Heart left ventricle (tissue), 16 donors: Measurements from ENCODE around the gene OR6A2. TPM values are rescaled to one million over a fixed set of nuclear protein-coding genes. Genes with fewer than 3 reads are reported as not detected.

Source experiments
- ATAC-seq, 4 donors: fragments of 200-7000 bp; cut with Tn5 transposase; one replicate each; pipeline ENCODE4 v1.9.1; 2020 to 2022; ENCODE audit warnings: moderate library complexity in 4 of 4, mild to moderate bottlenecking in 3 of 4, moderate number of reproducible peaks in 1 of 4
- DNase-seq, 5 donors: peaks; one replicate each; pipeline ENCODE4 v3.0.0-alpha.2; 2020
- H3K27ac ChIP-seq, 12 donors: fragments of 200-600 bp; sonication (generic) in 4 of 12; one replicate each; pipeline versions ENCODE4 v1.5.0 to v1.8.0; 2016 to 2022; ENCODE audit warnings: mild to moderate bottlenecking in 2 of 12
- H3K27me3 ChIP-seq, 9 donors: fragments of 200-600 bp; sonication (generic) in 2 of 9; one replicate each; pipeline versions ENCODE4 v1.5.1 to v1.8.0; 2016 to 2022; ENCODE audit warnings: mild to moderate bottlenecking in 3 of 9
- H3K36me3 ChIP-seq, 9 donors: fragments of 200-600 bp; sonication (generic) in 2 of 9; one replicate each; pipeline versions ENCODE4 v1.5.0 to v1.8.0; 2018 to 2022; ENCODE audit warnings: mild to moderate bottlenecking in 2 of 9
- H3K4me1 ChIP-seq, 12 donors: fragments of 200-600 bp; sonication (generic) in 4 of 12; one replicate each; pipeline versions ENCODE4 v1.5.0 to v1.8.0; 2016 to 2022; ENCODE audit warnings: mild to moderate bottlenecking in 3 of 12
- H3K4me3 ChIP-seq, 12 donors: fragments of 200-600 bp; sonication (generic) in 4 of 12; one replicate each; pipeline versions ENCODE4 v1.5.0 to v1.8.0; 2017 to 2022; ENCODE audit warnings: mild to moderate bottlenecking in 9 of 12, moderate library complexity in 4 of 12
- H3K9me3 ChIP-seq, 12 donors: fragments of 200-600 bp; sonication (generic) in 4 of 12; one replicate each; pipeline versions ENCODE4 v1.5.0 to v1.8.0; 2016 to 2022; ENCODE audit warnings: mild to moderate bottlenecking in 1 of 12
- POLR2A ChIP-seq, 2 donors: fragments of 450-650 bp; IDR thresholded peaks; one replicate each; pipeline ENCODE4 v1.6.1; 2017; ENCODE audit warnings: antibody characterized with exemption in 2 of 2, mild to moderate bottlenecking in 2 of 2, moderate library complexity in 2 of 2
- WGBS, 4 donors: extraction: QIAGEN DNeasy Blood & Tissue Kit in 2 of 4; methylation state at CpG; one replicate each; pipeline versions ENCODE4 v1.1.5 to v1.1.7; 2013 to 2018; 5-methylcytosine and 5-hydroxymethylcytosine counted together
- intact Hi-C, 10 donors: fragments of 100-400 bp; cut with DNase I; formaldehyde crosslinking; loops; one replicate each; pipeline versions ENCODE4 v1.11.1 to v1.14.2; 2022
- polyA plus RNA-seq, 2 donors: library from polyadenylated mRNA; stranded (reverse); fragments of 200-250 nt; gene quantifications; one replicate each; pipeline ENCODE4 v1.2.3, GENCODE V29; 2013
- total RNA-seq, 9 donors: library from RNA; depleted of rRNA in 2 of 9; stranded (reverse); fragments of >200 nt in 2 of 9; fragmentation: NEBNext Ultra II Directional in 3 of 9; extraction: Animal tissue kit (Norgen Biotek cat#: 25700) in 3 of 9; gene quantifications; one replicate each; pipeline versions ENCODE4 v1.1.0 to v1.2.4, GENCODE V29; 2016 to 2023
- TF ChIP-seq, protein P1 (sequence below), 12 donors: fragments of 200-600 bp; sonication (generic) in 4 of 12; IDR thresholded peaks; one replicate each; pipeline versions ENCODE4 v1.5.0 to v1.8.0; 2018 to 2022; ENCODE audit warnings: antibody characterized with exemption in 12 of 12, mild to moderate bottlenecking in 5 of 12
- donor health status: ischemic (EF 13 %, LVEDD 7.1; RV severe dilation, severe dysfunction).
- donor health status: healthy with polysubstance abuse.
- donor health status: DM: no; HTN: yes; CAD: no.
- donor health status: DM: no; HTN: no; CAD: no.
- donor health status: ischemic (EF 25% LVEDD 6.9; RV normal size, moderate dysfunction).
- donor health status: ischemic (EF 25% LVEDD 5.7; RV mildly dilated, moderate dysfunction).
- donor health status: healthy.
- donor health status: DM: yes; HTN: yes; CAD: no.
- donor health status: ischemic (EF 35%, LVEDD 5.7; RV mildly dilated, moderate dysfunction).
- donor health status: nonischemic (EF 11% LVEDD 7.7; RV severe dilation, severe dysfunction).
- donor health status: DM: yes; HTN: yes; CAD: no.
- donor health status: PGD.
- donor health status: ischemic (EF 29% LVEDD 5.4; RV normal size, mild dysfunction).
- donor health status: nonischemic (EF 23%, LVEDD 6.1; RV moderate dilation, normal function).

OR6A2 gene
- total and polyA plus RNA-seq, 11 donors, result 0.29 TPM; not detected in 10

DNA sequence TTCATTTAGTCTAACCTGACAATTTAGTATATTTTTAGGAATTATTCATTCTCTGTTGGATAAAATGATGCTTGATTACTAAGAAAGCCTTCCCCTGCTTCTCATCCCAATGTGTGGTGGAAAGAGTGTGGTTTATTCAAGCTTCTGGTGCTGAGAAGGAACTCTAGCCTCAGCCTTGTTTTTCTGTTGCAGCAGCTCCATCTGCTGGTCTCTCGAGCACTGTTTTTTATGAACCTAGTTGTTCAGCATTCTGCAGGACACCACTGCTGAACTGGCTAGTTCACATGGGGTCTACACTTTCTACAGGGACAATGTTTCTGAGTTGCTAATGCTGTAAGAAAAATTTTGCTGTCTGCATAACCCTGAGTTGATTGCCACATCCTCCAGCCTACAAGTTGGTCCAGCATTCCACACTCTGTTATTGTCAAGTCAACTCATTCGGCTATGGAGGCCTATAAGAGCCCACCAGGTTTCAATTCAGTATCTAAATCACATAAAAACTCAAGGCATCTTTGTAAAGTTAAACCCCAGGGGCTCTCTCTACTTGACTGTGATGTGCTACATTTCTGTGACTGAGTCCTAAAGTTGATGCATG, 42.0 kb downstream of the OR6A2 start:
- ATAC-seq (peak in 3 of 4 donors; percentile 63 to 75 (median 74)), DNase-seq (peak in 4 of 5 donors; percentile 36 to 62 (median 49))
- H3K9me3 ChIP-seq, result peaks cover 0 to under 1% (median 0%) of the 10 kb centered on the region in 12 donors
- H3K4me3 ChIP-seq, result no peak overlapping the region
- no peaks in the 10 kb centered on the region for H3K36me3 ChIP-seq
- H3K4me1 ChIP-seq, result no peaks in the 10 kb centered on the region
- intact Hi-C loops, result loop anchor here in 8 of 10 donors (2.0 to 10.0 kb wide), 7 partner anchors 19 to 380 kb away; no protein-coding TSS in a partner anchor
- no peaks in the 10 kb centered on the region for H3K27me3 ChIP-seq
- 46 to 50% (median 49%) methylated on average over 2 of the region's 2 CpGs for WGBS, 4 donors
- TF ChIP-seq, protein P1, sequence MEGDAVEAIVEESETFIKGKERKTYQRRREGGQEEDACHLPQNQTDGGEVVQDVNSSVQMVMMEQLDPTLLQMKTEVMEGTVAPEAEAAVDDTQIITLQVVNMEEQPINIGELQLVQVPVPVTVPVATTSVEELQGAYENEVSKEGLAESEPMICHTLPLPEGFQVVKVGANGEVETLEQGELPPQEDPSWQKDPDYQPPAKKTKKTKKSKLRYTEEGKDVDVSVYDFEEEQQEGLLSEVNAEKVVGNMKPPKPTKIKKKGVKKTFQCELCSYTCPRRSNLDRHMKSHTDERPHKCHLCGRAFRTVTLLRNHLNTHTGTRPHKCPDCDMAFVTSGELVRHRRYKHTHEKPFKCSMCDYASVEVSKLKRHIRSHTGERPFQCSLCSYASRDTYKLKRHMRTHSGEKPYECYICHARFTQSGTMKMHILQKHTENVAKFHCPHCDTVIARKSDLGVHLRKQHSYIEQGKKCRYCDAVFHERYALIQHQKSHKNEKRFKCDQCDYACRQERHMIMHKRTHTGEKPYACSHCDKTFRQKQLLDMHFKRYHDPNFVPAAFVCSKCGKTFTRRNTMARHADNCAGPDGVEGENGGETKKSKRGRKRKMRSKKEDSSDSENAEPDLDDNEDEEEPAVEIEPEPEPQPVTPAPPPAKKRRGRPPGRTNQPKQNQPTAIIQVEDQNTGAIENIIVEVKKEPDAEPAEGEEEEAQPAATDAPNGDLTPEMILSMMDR (IDR thresholded peaks at IDR 0.05), result peak; percentile 41 to 77 (median 64)
- TF ChIP-seq POLR2A (IDR thresholded peaks at IDR 0.05), result no peak
- no peak overlapping the region for H3K27ac ChIP-seq

DNA sequence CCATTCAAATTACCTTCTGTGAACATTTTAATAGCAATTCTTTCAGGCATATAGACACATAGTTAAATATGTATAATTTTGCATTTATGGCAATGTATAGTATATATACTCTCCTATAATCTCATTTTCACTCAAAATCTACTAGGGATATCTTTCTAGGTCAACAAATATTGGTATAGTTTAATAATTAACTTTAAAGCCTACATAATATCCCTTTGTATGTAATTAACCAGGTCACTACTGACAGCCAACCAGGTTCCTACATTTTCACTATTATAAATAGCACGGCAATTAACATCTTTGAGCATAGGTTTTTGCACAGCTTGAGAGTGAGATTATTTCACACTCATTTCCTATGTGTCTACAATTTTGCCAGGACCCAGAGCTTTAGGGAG, 43.5 kb downstream of the OR6A2 start:
- no peaks in the 10 kb centered on the region for H3K9me3 ChIP-seq
- no peak for DNase-seq
- H3K27me3 ChIP-seq, result no peaks in the 10 kb centered on the region
- TF ChIP-seq POLR2A (IDR thresholded peaks at IDR 0.05), result no peak
- TF ChIP-seq, protein P1 (IDR thresholded peaks at IDR 0.05), result no peak
- no peaks in the 10 kb centered on the region for H3K36me3 ChIP-seq
- no peak overlapping the region for H3K4me3 ChIP-seq
- intact Hi-C loops, result loop anchor here in 8 of 10 donors (2.0 to 10.0 kb wide), 7 partner anchors 17 to 379 kb away; no protein-coding TSS in a partner anchor
- 89 to 95% (median 93%) methylated on average over 1 of the region's 1 CpG for WGBS, 4 donors
- no peaks in the 10 kb centered on the region for H3K4me1 ChIP-seq
- ATAC-seq, result no peak
- H3K27ac ChIP-seq, result no peak overlapping the region

DNA sequence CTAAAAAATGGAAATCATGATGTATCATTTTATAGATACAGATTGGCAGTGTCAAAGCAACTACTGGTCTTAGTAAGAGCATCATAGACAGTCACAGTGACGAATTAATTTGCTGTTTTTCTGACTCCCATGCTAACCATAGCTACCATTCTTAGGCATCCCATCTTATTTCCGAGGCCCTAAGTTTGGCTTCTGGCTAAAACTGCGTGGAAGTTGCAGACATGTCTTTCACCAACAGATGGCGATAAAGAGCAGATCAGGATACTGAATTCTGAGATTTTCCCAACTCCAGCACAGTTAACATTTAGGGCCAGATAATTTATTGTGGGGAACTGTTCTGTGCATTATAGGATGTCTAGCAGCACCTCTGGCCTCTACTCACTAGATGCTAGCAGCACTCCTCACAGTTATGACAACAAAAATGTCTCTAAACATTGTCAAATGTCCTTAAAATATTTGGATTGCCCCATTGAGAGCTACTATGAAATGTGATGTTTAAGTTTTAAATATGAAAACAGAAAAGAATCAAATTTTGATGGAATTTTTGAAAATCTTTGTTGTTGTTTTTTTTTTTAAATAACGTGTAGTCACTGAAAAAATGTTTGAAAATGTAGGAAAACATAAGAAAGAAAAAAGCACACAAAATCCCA, 44.1 kb downstream of the OR6A2 start:
- no peak for TF ChIP-seq POLR2A (IDR thresholded peaks at IDR 0.05)
- TF ChIP-seq, protein P1 (IDR thresholded peaks at IDR 0.05), result peak; percentile 78 to 95 (median 86)
- DNase-seq, result peak in 1 of 5 donors; percentile 18
- intact Hi-C loops, result loop anchor here in 7 of 10 donors (2.0 to 10.0 kb wide), 6 partner anchors 17 to 378 kb away; no protein-coding TSS in a partner anchor

DNA sequence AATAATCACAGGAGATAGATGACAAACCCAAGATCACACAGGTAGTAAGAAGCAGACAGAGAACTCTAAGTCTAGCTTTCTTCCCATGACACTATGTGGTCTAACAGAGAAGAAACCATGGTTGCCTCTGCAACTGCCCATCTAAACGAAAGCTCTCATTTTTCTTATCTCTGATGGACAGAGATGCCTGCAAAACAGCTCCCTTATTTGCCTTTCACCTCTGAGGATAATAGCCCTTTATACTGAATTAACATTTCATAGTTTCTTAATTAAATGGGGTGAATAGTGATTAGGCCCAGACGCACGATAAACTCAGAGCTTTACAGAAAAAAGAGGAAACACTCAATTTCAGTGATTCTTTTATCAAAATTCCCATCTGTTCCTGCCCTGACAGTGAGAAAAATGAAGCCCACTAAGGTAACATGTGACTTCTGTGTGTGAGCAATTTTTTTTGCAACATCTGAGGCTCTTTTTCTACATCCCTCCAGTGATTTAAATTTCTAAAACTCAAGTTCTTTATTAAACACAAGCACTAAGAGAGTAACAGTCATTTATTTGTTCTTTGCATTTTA, 52.3 kb downstream of the OR6A2 start:
- TF ChIP-seq, protein P1 (IDR thresholded peaks at IDR 0.05), result no peak
- no peak for TF ChIP-seq POLR2A (IDR thresholded peaks at IDR 0.05)
- DNase-seq, result no peak
- no peaks in the 10 kb centered on the region for H3K27me3 ChIP-seq
- peaks cover 0 to 42% (median 2%) of the 10 kb centered on the region in 12 donors for H3K4me1 ChIP-seq
- intact Hi-C loops, result no loop called here
- H3K4me3 ChIP-seq, result no peak overlapping the region
- ATAC-seq, result no peak
- H3K9me3 ChIP-seq, result no peaks in the 10 kb centered on the region
- H3K36me3 ChIP-seq, result no peaks in the 10 kb centered on the region
- H3K27ac ChIP-seq, result peak overlapping the region in 11 of 12 donors; percentile 5 to 98 (median 80)
- WGBS, 4 donors, result 51 to 74% (median 69%) methylated on average over 3 of the region's 3 CpGs

More for the DNA sequence above, 44.1 kb downstream of the OR6A2 start:
- no peaks in the 10 kb centered on the region for H3K4me1 ChIP-seq
- WGBS, 4 donors, result 5 to 8% (median 6%) methylated on average over 5 of the region's 5 CpGs
- H3K4me3 ChIP-seq, result no peak overlapping the region
- no peak overlapping the region for H3K27ac ChIP-seq
- H3K27me3 ChIP-seq, result no peaks in the 10 kb centered on the region
- ATAC-seq, result peak in 2 of 4 donors; percentile 32 to 46
- no peaks in the 10 kb centered on the region for H3K36me3 ChIP-seq
- no peaks in the 10 kb centered on the region for H3K9me3 ChIP-seq
